Esophagus mucosa (tissue), 1 donor: ENCODE measurements around the gene CYP20A1. TPM values are rescaled to one million over a fixed set of nuclear protein-coding genes. Genes with fewer than 3 reads are reported as not detected.
"Not testable (repeated sequence)": the region's sequence is repeated elsewhere in the genome, so short reads cannot be mapped to it uniquely, and the experiment has no call there.

Experiments
- ATAC-seq: fragments of 200-7000 bp; cut with Tn5 transposase; one replicate; pipeline ENCODE4 v1.9.1; 2020
- total RNA-seq: library from RNA; stranded (reverse); gene quantifications from one replicate; pipeline ENCODE4 v1.2.4, GENCODE V29; 2023
- donor health status: DM: yes; HTN: yes; CAD: no.

The CYP20A1 gene
- 11.8 TPM for total RNA-seq

- ATAC-seq, result peak; percentile 99
Observed at GRCh38 chr2:203238704-203239526, at the start of gene CYP20A1. Gene CYP20A1 (plus strand): TSS chr2:203239018. CDS start chr2:203239063, 45 bp downstream.

- not testable (repeated sequence) for ATAC-seq
Observed at GRCh38 chr2:203190547-203190946, 48.3 kb upstream of the CYP20A1 start.

GRCh38 chr2:203191026-203191425 is 47.8 kb upstream of the CYP20A1 start:
- ATAC-seq, result not testable (repeated sequence)

GRCh38 chr2:203191961-203192360 is 46.9 kb upstream of the CYP20A1 start:
- no peak for ATAC-seq

GRCh38 chr2:203195331-203196036 is 43.3 kb upstream of the CYP20A1 start:
- no peak for ATAC-seq

- ATAC-seq, result no peak
Observed at GRCh38 chr2:203200866-203201265, 38.0 kb upstream of the CYP20A1 start.

- no peak for ATAC-seq
Observed at GRCh38 chr2:203201426-203201825, 37.4 kb upstream of the CYP20A1 start.

- no peak for ATAC-seq
Observed at GRCh38 chr2:203209538-203209937, 29.3 kb upstream of the CYP20A1 start.

- ATAC-seq, result peak; percentile 48
Observed at GRCh38 chr2:203225423-203226039, 13.3 kb upstream of the CYP20A1 start.

- not testable (repeated sequence) for ATAC-seq
Observed at GRCh38 chr2:203229674-203230073, 9.1 kb upstream of the CYP20A1 start.

- no peak for ATAC-seq
Observed at GRCh38 chr2:203237346-203238238, 1.2 kb upstream of the CYP20A1 start.

GRCh38 chr2:203238292-203238703 is 520 bp upstream of the CYP20A1 start:
- no peak for ATAC-seq

- no peak for ATAC-seq
Observed at GRCh38 chr2:203240491-203240890, 1.7 kb downstream of the CYP20A1 start.

- no peak for ATAC-seq
Observed at GRCh38 chr2:203242518-203242917, 3.7 kb downstream of the CYP20A1 start.

GRCh38 chr2:203246646-203247045 is 7.8 kb downstream of the CYP20A1 start:
- ATAC-seq, result no peak

- no peak for ATAC-seq
Observed at GRCh38 chr2:203252818-203253217, 14.0 kb downstream of the CYP20A1 start.

- ATAC-seq, result not testable (repeated sequence)
Observed at GRCh38 chr2:203253422-203254095, 14.7 kb downstream of the CYP20A1 start.

GRCh38 chr2:203261326-203262159 is 22.7 kb downstream of the CYP20A1 start:
- ATAC-seq, result no peak

- ATAC-seq, result peak; percentile 68
Observed at GRCh38 chr2:203279288-203279687, 40.5 kb downstream of the CYP20A1 start.

GRCh38 chr2:203280428-203281064 is 41.7 kb downstream of the CYP20A1 start:
- no peak for ATAC-seq
